ENCODE data around the gene PLCD3. TPM values are rescaled to one million over a fixed set of nuclear protein-coding genes. Genes with fewer than 3 reads are reported as not detected.

PLCD3 gene
- total and polyA plus RNA-seq, 2 of the 8 experiments (the other 6 are each of a cell fraction or from before 2014, with no cell fraction given), result 26.5 to 48.1 TPM

DNA sequence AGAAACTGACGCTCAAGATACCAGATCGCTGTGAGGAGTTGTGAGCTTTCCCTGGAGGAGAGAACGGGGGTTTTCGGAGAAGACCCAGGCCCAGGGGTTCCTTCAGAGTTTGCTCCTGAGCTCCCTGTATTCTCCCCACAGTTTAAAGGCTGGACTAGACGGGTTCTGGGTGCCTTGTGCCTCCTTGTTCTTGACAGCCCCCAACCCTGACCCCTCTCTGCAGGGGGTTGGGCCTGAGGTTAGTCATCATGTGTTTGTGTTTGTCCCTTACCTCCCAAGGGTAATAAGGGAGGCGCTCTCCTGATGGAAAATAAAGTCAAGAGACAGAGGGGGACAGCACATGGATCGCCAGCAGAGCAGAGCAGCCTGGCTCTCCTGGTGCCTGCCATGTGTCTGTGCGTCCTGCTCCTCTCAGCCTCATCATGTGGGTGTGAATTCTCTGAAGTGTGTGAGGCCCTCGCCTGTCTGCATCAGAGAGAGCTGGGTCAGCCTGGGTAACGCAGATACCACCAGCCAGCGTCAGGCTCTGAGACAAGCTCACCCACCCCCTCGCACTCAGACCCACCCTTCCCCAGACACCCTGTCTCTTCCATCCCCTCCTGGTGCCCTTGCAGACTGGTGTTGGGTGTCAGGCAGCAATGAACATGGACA, 38.1 kb upstream of the PLCD3 start:
- no peak overlapping the region for H3K4me3 ChIP-seq (ENCODE audit: extremely low read depth in 1 of 4, insufficient read depth in 2 of 4, low read depth in 3 of 4, low read length in 4 of 4)
- no peak overlapping the region for H3K4ac ChIP-seq (replicated peaks; ENCODE audit: insufficient read length, low read depth, low read length)
- no peak overlapping the region for H3K9ac ChIP-seq (replicated peaks in 1 of 4; ENCODE audit: extremely low read depth in 1 of 4, low read depth in 3 of 4, low read length in 3 of 4)
- peak overlapping the region; percentile 90 for H2BK15ac ChIP-seq (ENCODE audit: low read length)
- H3K27ac ChIP-seq (ENCODE audit: low read depth, low read length), result peak overlapping the region; percentile 64
- no peaks in the 10 kb centered on the region for H3K79me2 ChIP-seq (ENCODE audit: control insufficient read depth in 1 of 2, insufficient read depth in 2 of 2, low read length in 2 of 2)
- POLR2A ChIA-PET (ENCODE audit: partially characterized antibody), result interaction anchor here (1.2 to 26.8 kb wide), 9 partner anchors 8 to 78 kb away, joined by 3 to 1076 read pairs (median 7); partner anchors contain the start of genes HEXIM1 and HEXIM2
- no peaks in the 10 kb centered on the region for H3K27me3 ChIP-seq (replicated peaks in 1 of 4; ENCODE audit: control insufficient read depth in 3 of 4, extremely low read depth in 1 of 4, insufficient read depth in 3 of 4, low read length in 3 of 4)
- no peak overlapping the region for H3K56ac ChIP-seq (replicated peaks; ENCODE audit: insufficient read length, low read depth, low read length)
- H3K36me3 ChIP-seq (ENCODE audit: control insufficient read depth in 2 of 4, insufficient read depth in 4 of 4, low read length in 3 of 4), result peaks cover 0 to 4% (median 2%) of the 10 kb centered on the region in 4 experiments; a peak in 1 of 8 replicates
- H3K79me1 ChIP-seq (ENCODE audit: low read depth, low read length), result no peaks in the 10 kb centered on the region
- peak overlapping the region; percentile 37; the same call in 1 of the 2 replicates for H4K8ac ChIP-seq (ENCODE audit: extremely low read depth, insufficient read depth, low read length)
- H3K4me2 ChIP-seq (ENCODE audit: insufficient read depth in 1 of 2, low read depth in 2 of 2, low read length in 2 of 2), result no peak overlapping the region; a peak in 1 of 4 replicates
- H3K4me1 ChIP-seq (replicated peaks in 1 of 4; ENCODE audit: control insufficient read depth in 3 of 4, insufficient read depth in 4 of 4, low read length in 3 of 4), result peaks cover 5 to 29% (median 26%) of the 10 kb centered on the region in 4 experiments
- H4K91ac ChIP-seq (replicated peaks; ENCODE audit: insufficient read length, low read length), result peak overlapping the region; percentile 72
- no peak overlapping the region; the same call in 1 of the 2 replicates for H3K18ac ChIP-seq (ENCODE audit: extremely low read depth, low read length)
- no peaks in the 10 kb centered on the region for H3K9me3 ChIP-seq (ENCODE audit: insufficient read depth in 2 of 2, low read depth in 1 of 2, low read length in 1 of 2)
- WGBS, 2 experiments (ENCODE audit: extremely low coverage in 1 of 2, insufficient coverage in 1 of 2, insufficient read length in 1 of 2, insufficient replicate concordance in 2 of 2, low coverage in 1 of 2, low lambda C conversion rate in 2 of 2, missing lambda C conversion rate in 1 of 2), result 86% methylated on average over 12 of the region's 12 CpGs; no CpG with 5 or more reads in 1 of the 2 experiments
- peak overlapping the region; percentile 88 for H2BK20ac ChIP-seq (ENCODE audit: low read length)
- no peak for FAIRE-seq
- H4K5ac ChIP-seq (ENCODE audit: insufficient read length, low read depth, low read length), result no peak overlapping the region
- no peaks in the 10 kb centered on the region for H4K20me1 ChIP-seq (replicated peaks in 1 of 2; ENCODE audit: control insufficient read depth in 1 of 2, insufficient read depth in 2 of 2, low read length in 2 of 2)
- peak overlapping the region; percentile 97 for H2BK12ac ChIP-seq (ENCODE audit: low read depth, low read length)
- peak overlapping the region; percentile 65 for H2AK5ac ChIP-seq (ENCODE audit: low read depth, low read length)
- no peak for DNase-seq (ENCODE audit: low read depth in 1 of 2, low spot score in 2 of 2)
- peak overlapping the region; percentile 98 for H2BK5ac ChIP-seq (ENCODE audit: low read depth, low read length)
- TF ChIP-seq SIN3A (conservative IDR thresholded peaks at IDR 0.05 in 1 of 2, IDR thresholded peaks at IDR 0.05 in 1 of 2; ENCODE audit: low read depth in 1 of 2, low read length in 2 of 2), result no peak
- no peak for TF ChIP-seq BRCA1 (IDR thresholded peaks at IDR 0.05; ENCODE audit: low read depth, low read length)
- no peak for TF ChIP-seq KDM5A (IDR thresholded peaks at IDR 0.05; ENCODE audit: low read length)
- TF ChIP-seq, protein P1, sequence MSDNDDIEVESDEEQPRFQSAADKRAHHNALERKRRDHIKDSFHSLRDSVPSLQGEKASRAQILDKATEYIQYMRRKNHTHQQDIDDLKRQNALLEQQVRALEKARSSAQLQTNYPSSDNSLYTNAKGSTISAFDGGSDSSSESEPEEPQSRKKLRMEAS (IDR thresholded peaks at IDR 0.05), result peak; percentile 25; the same call in 1 of the 2 replicates
- TF ChIP-seq SRF (IDR thresholded peaks at IDR 0.05; ENCODE audit: low read depth, low read length), result no peak
- H3K23ac ChIP-seq (ENCODE audit: insufficient read length), result no peak overlapping the region
- no peak overlapping the region for H2BK120ac ChIP-seq (replicated peaks; ENCODE audit: low read depth, low read length)
- CTCF ChIA-PET (ENCODE audit: partially characterized antibody), result interaction anchor here (0.6 to 10.0 kb wide), 11 partner anchors 8 to 231 kb away, joined by 3 to 103 read pairs (median 5); partner anchors contain the start of genes ACBD4 and HEXIM1
- no peak overlapping the region for H3K14ac ChIP-seq (ENCODE audit: insufficient read length)
- no peaks in the 10 kb centered on the region; the same call in 1 of the 2 replicates for H3K23me2 ChIP-seq (ENCODE audit: low read depth, low read length)
- H2AFZ ChIP-seq (ENCODE audit: low read length), result no peak overlapping the region
